Right atrium auricular region (tissue), 2 donors: Measurements from ENCODE around the gene POLE. TPM values are rescaled to one million over a fixed set of nuclear protein-coding genes. Genes with fewer than 3 reads are reported as not detected.

ENCODE experiments used
- DNase-seq: peaks from one replicate; pipeline ENCODE4 v3.0.0-alpha.2; 2019; ENCODE audit warnings: low spot score
- H3K27ac ChIP-seq, 2 donors: fragments of 200-600 bp; sonication (generic); 1 replicate in 1 of 2; 2 replicates in 1 of 2; pipeline ENCODE4 v1.5.1; 2016 to 2019
- H3K27me3 ChIP-seq, 2 donors: fragments of 200-600 bp; sonication (generic); one replicate each; pipeline versions ENCODE4 v1.5.1 to v1.6.0; 2017 to 2019
- H3K36me3 ChIP-seq: fragments of 200-600 bp; sonication (generic); one replicate; pipeline ENCODE4 v1.5.1; 2016
- H3K4me1 ChIP-seq, 2 donors: fragments of 200-600 bp; sonication (generic); one replicate each; pipeline versions ENCODE4 v1.5.1 to v1.6.0; 2017 to 2019
- H3K4me3 ChIP-seq, 2 donors: fragments of 200-600 bp; sonication (generic); 1 replicate in 1 of 2; 2 replicates in 1 of 2; pipeline ENCODE4 v1.5.1; 2017 to 2019; ENCODE audit warnings: mild to moderate bottlenecking in 1 of 2, moderate library complexity in 1 of 2
- H3K9me3 ChIP-seq, 2 donors: fragments of 200-600 bp; sonication (generic); one replicate each; pipeline ENCODE4 v1.5.1; 2019
- total RNA-seq, 2 donors: library from RNA; depleted of rRNA; stranded (reverse); fragments of >200 nt; gene quantifications; one replicate each; pipeline ENCODE4 v1.1.0, GENCODE V29; 2016
- TF ChIP-seq, protein P1 (sequence below), 2 donors: fragments of 200-600 bp; sonication (generic); IDR thresholded peaks; one replicate each; pipeline ENCODE4 v1.5.1; 2019; ENCODE audit warnings: antibody characterized with exemption in 2 of 2

POLE gene
- total RNA-seq, 2 donors from 2014 or later: 10.2 to 13.9 TPM

DNA sequence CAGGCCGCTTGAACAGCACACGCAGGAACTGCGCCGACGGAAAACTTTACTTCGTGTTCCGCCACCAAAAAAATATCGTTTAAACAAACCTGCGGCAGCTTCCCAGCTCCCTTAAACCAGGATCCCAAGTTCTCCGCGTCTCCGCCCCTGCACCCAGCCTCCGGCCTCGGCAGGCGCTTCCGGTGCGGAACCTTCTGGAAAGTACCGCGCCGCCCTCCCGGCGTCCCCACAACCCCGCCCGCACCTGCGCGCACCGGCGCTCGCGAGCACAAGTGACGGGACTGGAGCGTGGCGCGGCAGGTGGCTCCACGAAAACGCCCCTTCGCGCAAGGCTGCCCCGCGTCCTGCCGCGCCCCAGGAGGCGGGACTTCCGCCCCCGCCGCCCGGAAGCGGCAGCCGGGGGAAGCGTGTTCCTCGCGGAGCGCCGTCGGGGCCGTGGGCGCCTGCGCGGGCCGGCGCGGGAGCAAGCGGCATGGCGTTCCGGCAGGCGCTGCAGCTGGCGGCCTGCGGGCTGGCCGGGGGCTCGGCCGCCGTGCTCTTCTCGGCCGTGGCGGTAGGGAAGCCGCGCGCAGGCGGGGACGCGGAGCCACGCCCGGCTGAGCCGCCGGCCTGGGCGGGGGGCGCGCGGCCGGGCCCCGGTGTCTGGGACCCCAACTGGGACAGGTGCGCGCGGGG lies 23.4 kb upstream of the POLE start, which contains the start of gene PGAM5:
Gene PGAM5 (plus strand): TSS at position 438 of the 675 bp plus-strand sequence. CDS start 35 bp downstream, at position 473.
- peaks cover 0 to 18% of the 10 kb centered on the region in 2 donors for H3K4me1 ChIP-seq
- no peaks in the 10 kb centered on the region for H3K9me3 ChIP-seq
- TF ChIP-seq, protein P1, sequence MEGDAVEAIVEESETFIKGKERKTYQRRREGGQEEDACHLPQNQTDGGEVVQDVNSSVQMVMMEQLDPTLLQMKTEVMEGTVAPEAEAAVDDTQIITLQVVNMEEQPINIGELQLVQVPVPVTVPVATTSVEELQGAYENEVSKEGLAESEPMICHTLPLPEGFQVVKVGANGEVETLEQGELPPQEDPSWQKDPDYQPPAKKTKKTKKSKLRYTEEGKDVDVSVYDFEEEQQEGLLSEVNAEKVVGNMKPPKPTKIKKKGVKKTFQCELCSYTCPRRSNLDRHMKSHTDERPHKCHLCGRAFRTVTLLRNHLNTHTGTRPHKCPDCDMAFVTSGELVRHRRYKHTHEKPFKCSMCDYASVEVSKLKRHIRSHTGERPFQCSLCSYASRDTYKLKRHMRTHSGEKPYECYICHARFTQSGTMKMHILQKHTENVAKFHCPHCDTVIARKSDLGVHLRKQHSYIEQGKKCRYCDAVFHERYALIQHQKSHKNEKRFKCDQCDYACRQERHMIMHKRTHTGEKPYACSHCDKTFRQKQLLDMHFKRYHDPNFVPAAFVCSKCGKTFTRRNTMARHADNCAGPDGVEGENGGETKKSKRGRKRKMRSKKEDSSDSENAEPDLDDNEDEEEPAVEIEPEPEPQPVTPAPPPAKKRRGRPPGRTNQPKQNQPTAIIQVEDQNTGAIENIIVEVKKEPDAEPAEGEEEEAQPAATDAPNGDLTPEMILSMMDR (IDR thresholded peaks at IDR 0.05): no peak
- H3K27me3 ChIP-seq: no peaks in the 10 kb centered on the region
- H3K4me3 ChIP-seq: peak within 1 kb of the TSS; percentile 71 to 83
- H3K36me3 ChIP-seq: peaks cover 7% of the 10 kb centered on the region
- H3K27ac ChIP-seq: peak within 1 kb of the TSS; percentile 81
- DNase-seq: peak; percentile 66

DNA sequence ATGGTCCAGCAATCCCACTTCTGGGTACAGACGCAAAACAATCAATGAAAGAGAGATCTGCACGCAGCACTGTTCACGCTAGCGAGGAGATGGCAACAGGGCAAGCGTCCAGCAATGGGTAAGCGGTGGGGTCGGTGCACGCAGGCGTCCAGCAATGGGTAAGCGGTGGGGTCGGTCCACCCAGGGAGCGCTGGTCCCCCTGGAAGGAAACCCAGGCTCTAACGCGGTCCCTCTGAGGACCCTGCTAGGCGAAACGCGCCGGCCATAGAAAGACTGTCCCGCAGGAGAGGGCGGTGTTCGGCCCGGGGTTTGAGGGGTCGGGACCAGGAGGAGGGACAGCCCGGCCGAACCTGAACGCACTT lies 22.9 kb upstream of the POLE start:
- Histone ChIP-seq H3K4me3 (peak overlapping the region; percentile 71 to 83), H3K27me3 (no peaks in the 10 kb centered on the region), H3K4me1 (peaks cover 0 to 18% of the 10 kb centered on the region in 2 donors), H3K27ac (peak overlapping the region; percentile 81), H3K36me3 (peaks cover 6% of the 10 kb centered on the region), H3K9me3 (no peaks in the 10 kb centered on the region)
- TF ChIP-seq, protein P1 (IDR thresholded peaks at IDR 0.05): no peak
- no peak for DNase-seq

DNA sequence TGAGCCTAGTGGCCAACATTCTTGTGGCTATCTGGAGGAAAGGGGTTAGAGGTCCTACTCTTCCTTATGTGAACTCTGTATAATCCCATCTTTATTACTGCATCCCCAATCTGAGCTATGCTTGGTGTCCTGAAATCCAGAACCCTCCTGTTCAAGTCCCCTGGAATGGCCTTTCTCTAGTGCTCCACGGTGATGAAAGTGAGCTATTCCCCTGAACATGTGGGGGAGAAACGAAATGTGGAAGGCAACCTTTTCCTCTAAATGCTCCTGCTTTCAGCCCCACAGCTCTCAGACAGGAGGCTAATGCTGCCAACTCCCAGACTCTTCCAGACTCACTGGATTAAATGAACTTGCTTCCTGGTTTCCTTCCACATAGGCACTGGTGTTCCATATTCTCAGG lies 21.0 kb upstream of the POLE start:
- no peaks in the 10 kb centered on the region for H3K27me3 ChIP-seq
- H3K4me1 ChIP-seq: peaks cover 0 to 18% of the 10 kb centered on the region in 2 donors
- DNase-seq: no peak
- no peak overlapping the region for H3K27ac ChIP-seq
- H3K4me3 ChIP-seq: no peak overlapping the region
- no peaks in the 10 kb centered on the region for H3K9me3 ChIP-seq
- H3K36me3 ChIP-seq: no peaks in the 10 kb centered on the region
- TF ChIP-seq, protein P1 (IDR thresholded peaks at IDR 0.05): no peak

DNA sequence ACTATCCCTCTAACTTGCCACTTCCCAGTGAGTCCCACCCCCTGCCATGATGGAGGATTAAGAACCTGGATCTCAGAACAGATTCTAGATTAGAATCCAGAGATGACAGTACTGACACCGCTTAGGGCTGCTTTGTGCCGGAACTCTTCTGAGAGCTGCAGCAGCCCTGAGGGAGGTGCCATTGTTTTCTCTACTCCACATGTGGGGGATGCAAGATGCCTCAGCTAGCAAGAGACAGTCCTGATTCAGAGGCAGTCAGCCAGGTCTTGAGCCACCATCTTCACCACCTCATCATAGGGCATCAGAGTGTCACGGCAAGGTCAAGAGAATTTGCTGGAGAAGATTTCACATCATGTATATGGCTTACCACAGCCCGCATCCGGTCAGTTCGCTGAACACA lies 20.1 kb upstream of the POLE start:
- no peaks in the 10 kb centered on the region for H3K9me3 ChIP-seq
- peaks cover 0 to 18% of the 10 kb centered on the region in 2 donors for H3K4me1 ChIP-seq
- H3K27ac ChIP-seq: no peak overlapping the region
- TF ChIP-seq, protein P1 (IDR thresholded peaks at IDR 0.05): no peak
- no peak for DNase-seq
- H3K36me3 ChIP-seq: no peaks in the 10 kb centered on the region
- H3K4me3 ChIP-seq: no peak overlapping the region
- H3K27me3 ChIP-seq: no peaks in the 10 kb centered on the region

DNA sequence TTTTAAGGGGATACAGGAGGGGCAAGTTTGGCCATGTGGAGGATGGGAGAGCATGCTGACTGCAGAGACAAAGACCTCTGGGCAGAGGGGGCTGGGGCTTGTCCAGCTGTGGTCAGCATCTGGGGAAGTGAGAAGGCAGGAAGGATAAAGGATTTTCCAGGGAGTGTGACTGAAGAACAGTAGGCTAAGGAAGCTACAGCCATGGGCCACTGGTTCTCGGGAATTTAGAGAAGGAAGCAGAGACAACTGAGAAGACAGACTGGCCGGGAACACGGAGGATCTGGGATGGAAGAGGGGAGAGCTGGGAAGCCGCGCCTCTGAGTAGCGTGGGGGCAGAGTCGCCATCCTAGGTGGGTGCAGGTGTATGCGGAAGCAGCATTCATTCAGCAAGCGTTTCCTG lies 16.5 kb upstream of the POLE start:
- DNase-seq: no peak
- no peaks in the 10 kb centered on the region for H3K36me3 ChIP-seq
- no peaks in the 10 kb centered on the region for H3K27me3 ChIP-seq
- no peaks in the 10 kb centered on the region for H3K4me1 ChIP-seq
- TF ChIP-seq, protein P1 (IDR thresholded peaks at IDR 0.05): no peak
- H3K4me3 ChIP-seq: no peak overlapping the region
- H3K9me3 ChIP-seq: no peaks in the 10 kb centered on the region
- no peak overlapping the region for H3K27ac ChIP-seq

DNA sequence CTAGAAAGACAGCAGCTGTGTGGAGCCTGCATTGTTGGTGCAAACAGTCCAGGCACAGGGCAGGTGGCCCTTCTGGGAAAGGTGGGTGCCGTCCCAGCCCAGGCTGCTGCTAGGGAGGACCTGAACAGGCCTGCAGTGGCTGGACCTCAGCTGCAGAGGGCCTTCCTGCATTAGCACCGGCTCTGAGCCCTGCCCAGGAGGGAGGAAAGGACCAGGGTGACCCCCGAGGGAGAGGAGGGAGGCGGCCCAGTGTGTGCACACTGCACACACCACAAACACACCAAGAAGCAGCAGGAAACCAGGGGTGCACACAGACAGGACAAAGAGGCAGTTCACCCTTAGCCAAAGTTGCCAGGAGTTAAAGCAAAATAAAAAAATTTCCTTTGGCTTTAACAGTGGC lies 15.5 kb upstream of the POLE start:
- DNase-seq: no peak
- Histone ChIP-seq H3K36me3 (peaks cover 5% of the 10 kb centered on the region), H3K27ac (no peak overlapping the region), H3K4me3 (no peak overlapping the region), H3K9me3 (no peaks in the 10 kb centered on the region), H3K4me1 (no peaks in the 10 kb centered on the region), H3K27me3 (no peaks in the 10 kb centered on the region)
- TF ChIP-seq, protein P1 (IDR thresholded peaks at IDR 0.05): no peak
